Tibial artery (tissue), 4 donors: ENCODE data around the gene ISL2.
A peak's percentile ranks its signal among the peaks of the same experiment; 100 is the strongest.

ENCODE experiments used
- DNase-seq, 2 donors: peaks; one replicate each; pipeline ENCODE4 v3.0.0-alpha.2; 2019
- H3K27ac ChIP-seq, 2 donors: fragments of 200-600 bp; sonication (generic) in 1 of 2; 1 replicate in 1 of 2; 2 replicates in 1 of 2; pipeline ENCODE4 v1.5.1; 2018 to 2019; ENCODE audit warnings: mild to moderate bottlenecking in 1 of 2
- H3K27me3 ChIP-seq, 2 donors: fragments of 200-600 bp; sonication (generic) in 1 of 2; one replicate each; pipeline versions ENCODE4 v1.5.1 to v1.6.0; 2016 to 2019
- H3K36me3 ChIP-seq, 3 donors: fragments of 200-600 bp; sonication (generic) in 2 of 3; one replicate each; pipeline ENCODE4 v1.5.1; 2016 to 2019; ENCODE audit warnings: mild to moderate bottlenecking in 2 of 3
- H3K4me1 ChIP-seq, 4 donors: fragments of 200-600 bp; sonication (generic) in 2 of 4; 1 replicate in 3 of 4; 2 replicates in 1 of 4; pipeline ENCODE4 v1.5.1; 2016 to 2019
- H3K4me3 ChIP-seq, 2 donors: fragments of 200-600 bp; sonication (generic) in 1 of 2; 1 replicate in 1 of 2; 2 replicates in 1 of 2; pipeline ENCODE4 v1.5.1; 2018 to 2019; ENCODE audit warnings: mild to moderate bottlenecking in 2 of 2
- H3K9me3 ChIP-seq, 3 donors: fragments of 200-600 bp; sonication (generic) in 1 of 3; one replicate each; pipeline ENCODE4 v1.5.1; 2016 to 2019
- intact Hi-C: fragments of 100-400 bp; cut with DNase I; formaldehyde crosslinking; loops from one replicate; pipeline ENCODE4 v1.15.0; 2023; ENCODE audit warnings: low total_unique reads
- TF ChIP-seq, protein P1 (sequence below), 2 experiments: fragments of 200-600 bp in 1 of 2; fragments of 450-650 bp in 1 of 2; IDR thresholded peaks; one replicate each; pipeline ENCODE4 v1.5.1; 2017 to 2019; ENCODE audit warnings: antibody characterized with exemption in 2 of 2, mild to moderate bottlenecking in 1 of 2, moderate library complexity in 1 of 2

Gene ISL2

GRCh38 chr15:76360416-76360815 is 23.8 kb downstream of the ISL2 start:
- Histone ChIP-seq H3K4me1 (no peaks in the 10 kb centered on the region), H3K9me3 (no peaks in the 10 kb centered on the region), H3K27ac (no peak overlapping the region), H3K36me3 (peaks cover 0 to 14% (median 8%) of the 10 kb centered on the region in 3 donors), H3K27me3 (no peaks in the 10 kb centered on the region), H3K4me3 (no peak overlapping the region)
- TF ChIP-seq, protein P1, sequence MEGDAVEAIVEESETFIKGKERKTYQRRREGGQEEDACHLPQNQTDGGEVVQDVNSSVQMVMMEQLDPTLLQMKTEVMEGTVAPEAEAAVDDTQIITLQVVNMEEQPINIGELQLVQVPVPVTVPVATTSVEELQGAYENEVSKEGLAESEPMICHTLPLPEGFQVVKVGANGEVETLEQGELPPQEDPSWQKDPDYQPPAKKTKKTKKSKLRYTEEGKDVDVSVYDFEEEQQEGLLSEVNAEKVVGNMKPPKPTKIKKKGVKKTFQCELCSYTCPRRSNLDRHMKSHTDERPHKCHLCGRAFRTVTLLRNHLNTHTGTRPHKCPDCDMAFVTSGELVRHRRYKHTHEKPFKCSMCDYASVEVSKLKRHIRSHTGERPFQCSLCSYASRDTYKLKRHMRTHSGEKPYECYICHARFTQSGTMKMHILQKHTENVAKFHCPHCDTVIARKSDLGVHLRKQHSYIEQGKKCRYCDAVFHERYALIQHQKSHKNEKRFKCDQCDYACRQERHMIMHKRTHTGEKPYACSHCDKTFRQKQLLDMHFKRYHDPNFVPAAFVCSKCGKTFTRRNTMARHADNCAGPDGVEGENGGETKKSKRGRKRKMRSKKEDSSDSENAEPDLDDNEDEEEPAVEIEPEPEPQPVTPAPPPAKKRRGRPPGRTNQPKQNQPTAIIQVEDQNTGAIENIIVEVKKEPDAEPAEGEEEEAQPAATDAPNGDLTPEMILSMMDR (IDR thresholded peaks at IDR 0.05), result no peak
- intact Hi-C loops, result no loop called here
- no peak for DNase-seq

DNA sequence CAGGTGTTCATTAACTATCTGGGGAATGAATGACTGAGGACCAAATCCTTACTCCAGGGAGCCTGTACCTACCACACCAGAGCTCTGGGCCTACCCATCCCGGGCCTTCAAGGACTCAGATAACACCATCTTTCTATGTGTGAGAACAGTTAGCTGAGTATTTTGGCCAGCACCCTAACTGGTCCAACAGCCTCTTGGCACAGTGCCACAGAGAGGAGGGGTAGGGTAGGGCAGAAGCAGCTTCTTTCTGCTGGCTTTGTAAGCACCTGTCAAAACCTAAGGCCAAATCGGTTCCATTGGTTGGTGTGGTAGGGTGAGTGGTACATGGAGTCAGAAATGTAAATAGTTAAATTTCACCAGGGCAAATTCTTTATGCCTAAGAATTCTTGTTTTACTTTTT is 26.7 kb downstream of the ISL2 start:
- Histone ChIP-seq H3K4me1 (peaks cover 0 to 6% (median 5%) of the 10 kb centered on the region in 4 donors), H3K9me3 (no peaks in the 10 kb centered on the region), H3K36me3 (peaks cover 0 to 14% (median 8%) of the 10 kb centered on the region in 3 donors), H3K27ac (no peak overlapping the region), H3K27me3 (no peaks in the 10 kb centered on the region), H3K4me3 (no peak overlapping the region)
- intact Hi-C loops, result no loop called here
- no peak for DNase-seq
- TF ChIP-seq, protein P1 (IDR thresholded peaks at IDR 0.05), result no peak

GRCh38 chr15:76366714-76367113 is 30.1 kb downstream of the ISL2 start:
- intact Hi-C loops, result no loop called here
- Histone ChIP-seq H3K36me3 (peaks cover 0 to 2% (median 0%) of the 10 kb centered on the region in 3 donors), H3K4me3 (no peak overlapping the region), H3K27ac (no peak overlapping the region), H3K27me3 (no peaks in the 10 kb centered on the region), H3K9me3 (no peaks in the 10 kb centered on the region), H3K4me1 (peaks cover 0 to 12% (median 8%) of the 10 kb centered on the region in 4 donors)
- TF ChIP-seq, protein P1 (IDR thresholded peaks at IDR 0.05), result no peak
- no peak for DNase-seq

DNA sequence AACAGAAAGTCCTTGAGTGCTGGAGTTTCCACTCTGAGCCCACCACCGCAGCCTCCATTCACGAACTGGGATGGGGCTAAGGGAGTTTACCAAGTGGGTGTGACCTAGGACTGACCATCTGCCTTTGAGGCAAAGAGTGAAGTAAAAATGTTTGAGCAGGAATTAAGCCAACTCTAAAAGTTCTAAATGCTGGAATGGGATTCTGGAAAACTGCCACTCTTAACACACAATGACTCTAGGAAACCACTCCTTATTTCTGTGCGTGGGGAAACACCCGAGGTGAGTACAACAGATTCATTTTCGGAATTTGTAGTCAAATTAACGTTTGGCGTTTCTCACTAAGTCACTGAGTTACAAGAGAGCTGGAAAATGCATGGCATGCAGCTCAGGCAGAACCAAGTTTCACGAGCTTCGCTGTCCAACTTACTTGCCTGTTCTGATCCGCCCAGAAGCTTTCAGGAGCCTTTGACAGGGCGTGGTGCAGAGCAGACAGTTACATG is 31.6 kb downstream of the ISL2 start:
- H3K27me3 ChIP-seq, result no peaks in the 10 kb centered on the region
- peak overlapping the region in 1 of 2 donors; percentile 8 for H3K4me3 ChIP-seq
- no peaks in the 10 kb centered on the region for H3K9me3 ChIP-seq
- H3K27ac ChIP-seq, result no peak overlapping the region
- peaks cover 0 to 16% (median 2%) of the 10 kb centered on the region in 3 donors for H3K36me3 ChIP-seq
- intact Hi-C loops, result no loop called here
- H3K4me1 ChIP-seq, result peaks cover 0 to 12% (median 8%) of the 10 kb centered on the region in 4 donors
- TF ChIP-seq, protein P1 (IDR thresholded peaks at IDR 0.05), result no peak
- no peak for DNase-seq

- no peak overlapping the region for H3K4me3 ChIP-seq
- H3K4me1 ChIP-seq, result no peaks in the 10 kb centered on the region
- TF ChIP-seq, protein P1 (IDR thresholded peaks at IDR 0.05), result no peak
Observed at GRCh38 chr15:76376029-76376428, 39.5 kb downstream of the ISL2 start.

GRCh38 chr15:76376816-76377215 is 40.2 kb downstream of the ISL2 start:
- Histone ChIP-seq H3K9me3 (no peaks in the 10 kb centered on the region), H3K27ac (no peak overlapping the region), H3K4me3 (no peak overlapping the region), H3K4me1 (no peaks in the 10 kb centered on the region), H3K27me3 (no peaks in the 10 kb centered on the region), H3K36me3 (peaks cover 28 to 69% (median 36%) of the 10 kb centered on the region in 3 donors)
- intact Hi-C loops, result no loop called here
- TF ChIP-seq, protein P1 (IDR thresholded peaks at IDR 0.05), result no peak
- no peak for DNase-seq

More at GRCh38 chr15:76376029-76376428, 39.5 kb downstream of the ISL2 start:
- Histone ChIP-seq H3K27me3 (no peaks in the 10 kb centered on the region), H3K36me3 (peaks cover 28 to 64% (median 36%) of the 10 kb centered on the region in 3 donors), H3K27ac (no peak overlapping the region), H3K9me3 (no peaks in the 10 kb centered on the region)
- no peak for DNase-seq
- intact Hi-C loops, result no loop called here
